PC-3 (cell line): ENCODE data around the gene CIAO2B. TPM values are rescaled to one million over a fixed set of nuclear protein-coding genes. Genes with fewer than 3 reads are reported as not detected.
"Not testable (repeated sequence)": the region's sequence is repeated elsewhere in the genome, so short reads cannot be mapped to it uniquely, and the experiment has no call there.

Experiments used
- ATAC-seq: fragments of 200-7000 bp; cut with Tn5 transposase; 2 replicates; pipeline ENCODE4 v1.9.1; 2020; ENCODE audit warnings: mild to moderate bottlenecking, moderate library complexity
- BruUV-seq: library from RNA; stranded (reverse); fragments of 400-500 nt; replicated peaks from 2 replicates; lab custom pipeline; 2021; lab: Mats Ljungman, UMichigan
- CTCF ChIA-PET: fragments of 300-600 bp; sonication (Branson Sonifier 250); formaldehyde crosslinking; loops from one replicate; lab custom pipeline; 2022; ENCODE audit warnings: antibody characterized with exemption; lab: Charles Lee
- POLR2A ChIA-PET: fragments of 300-600 bp; sonication (Branson Sonifier 250); formaldehyde crosslinking; loops from one replicate; lab custom pipeline; 2022; ENCODE audit warnings: antibody characterized with exemption; ENCODE audit not compliant: unreplicated experiment; lab: Charles Lee
- DNase-seq: peaks from one replicate; pipeline ENCODE4 v3.0.0-alpha.2; 2015
- H2AFZ ChIP-seq: fragments of 300-600 bp; sonication (generic); 2 replicates; pipeline ENCODE4 v1.6.0; 2016; ENCODE audit warnings: antibody characterized with exemption, low read length
- H3F3A ChIP-seq: fragments of 300-600 bp; sonication (generic); one replicate; pipeline ENCODE4 v1.6.0; 2017; ENCODE audit warnings: antibody characterized with exemption, low read length, control low read depth, mild to moderate bottlenecking; ENCODE audit not compliant: unreplicated experiment
- H3K27ac ChIP-seq: fragments of 300-600 bp; sonication (generic); 2 replicates; pipeline ENCODE4 v1.5.1; 2016; ENCODE audit warnings: mild to moderate bottlenecking, low read length
- H3K27me3 ChIP-seq: fragments of 300-600 bp; sonication (generic); 2 replicates; pipeline ENCODE4 v1.6.1; 2016; ENCODE audit warnings: low read length, mixed read lengths
- H3K36me3 ChIP-seq: fragments of 300-600 bp; sonication (generic); 2 replicates; pipeline ENCODE4 v1.6.1; 2016; ENCODE audit warnings: low read depth, mixed run types, low read length, mixed read lengths
- H3K4me1 ChIP-seq: fragments of 300-600 bp; sonication (generic); 2 replicates; pipeline ENCODE4 v1.5.1; 2016; ENCODE audit warnings: low read length; ENCODE audit not compliant: insufficient read depth
- H3K4me2 ChIP-seq: fragments of 300-600 bp; sonication (generic); 2 replicates; pipeline ENCODE4 v1.6.0; 2016; ENCODE audit warnings: low read length
- H3K4me3 ChIP-seq: fragments of 300-600 bp; sonication (generic); 2 replicates; pipeline ENCODE4 v1.5.1; 2016; ENCODE audit warnings: mild to moderate bottlenecking, low read length, mixed read lengths
- H3K79me2 ChIP-seq: fragments of 300-600 bp; sonication (generic); 2 replicates; pipeline ENCODE4 v1.6.1; 2017; ENCODE audit warnings: low read length, mixed read lengths
- H3K9ac ChIP-seq: fragments of 300-600 bp; sonication (generic); 2 replicates; pipeline ENCODE4 v1.6.0; 2016; ENCODE audit warnings: mild to moderate bottlenecking, low read length
- H3K9me2 ChIP-seq: fragments of 300-600 bp; sonication (generic); replicated peaks from 2 replicates; pipeline ENCODE4 v1.6.1; 2016; ENCODE audit warnings: mixed run types, low read length, mixed read lengths
- H3K9me3 ChIP-seq: fragments of 300-600 bp; sonication (generic); 2 replicates; pipeline ENCODE4 v1.6.1; 2016; ENCODE audit warnings: low read length, mixed read lengths
- H4K20me1 ChIP-seq: fragments of 300-600 bp; sonication (generic); 2 replicates; pipeline ENCODE4 v1.6.1; 2016; ENCODE audit warnings: low read length, mixed read lengths
- CTCF ChIP-seq: fragments of 300-600 bp; sonication (generic); conservative IDR thresholded peaks from 2 replicates; pipeline ENCODE4 v1.5.1; 2017; ENCODE audit warnings: antibody characterized with exemption, low read depth, mild to moderate bottlenecking, low read length
- EZH2 ChIP-seq: fragments of 300-600 bp; sonication (generic); IDR thresholded peaks from one replicate; pipeline ENCODE4 v1.6.1; 2017; ENCODE audit warnings: antibody characterized with exemption, mild to moderate bottlenecking, low read length; ENCODE audit not compliant: unreplicated experiment
- EZH2phosphoT487 ChIP-seq: fragments of 300-600 bp; sonication (generic); IDR thresholded peaks from 2 replicates; pipeline ENCODE4 v1.6.1; 2018; ENCODE audit warnings: mild to moderate bottlenecking, antibody characterized with exemption, low read length, borderline replicate concordance
- intact Hi-C: fragments of 100-400 bp; cut with micrococcal nuclease; formaldehyde crosslinking; loops from 2 replicates; pipeline ENCODE4 v1.9.0; 2023
- total RNA-seq: library from RNA; depleted of rRNA; stranded (reverse); fragments of >200 nt; gene quantifications from 2 replicates; pipeline ENCODE4 v1.2.3, GENCODE V29; 2014

The CIAO2B gene
- total RNA-seq, 1 experiment from 2014 or later, result 172 TPM

GRCh38 chr16:66936889-66937554, 2.8 kb upstream of the CIAO2B start:
- BruUV-seq, result no TSS peak
- intact Hi-C loops, result no loop called here
- no peaks in the 10 kb centered on the region for H3K36me3 ChIP-seq
- DNase-seq, result no peak
- H4K20me1 ChIP-seq, result peaks cover 3% of the 10 kb centered on the region; the same call in 1 of the 2 replicates
- no peaks in the 10 kb centered on the region for H3K9me2 ChIP-seq
- no peak for ATAC-seq
- no peak overlapping the region for H3K27ac ChIP-seq
- no peaks in the 10 kb centered on the region for H3K9me3 ChIP-seq
- H3K4me1 ChIP-seq, result peaks cover 10% of the 10 kb centered on the region; the same call in 1 of the 2 replicates
- no peak overlapping the region for H2AFZ ChIP-seq
- H3K4me2 ChIP-seq, result no peak overlapping the region
- H3K79me2 ChIP-seq, result peaks cover 42% of the 10 kb centered on the region
- no peaks in the 10 kb centered on the region for H3K27me3 ChIP-seq
- TF ChIP-seq EZH2phosphoT487 (no peak), EZH2 (no peak), CTCF (no peak)
- H3K4me3 ChIP-seq, result no peak overlapping the region
- ChIA-PET POLR2A (no interaction called here), CTCF (interaction anchor here (0.6 kb wide), 2 partner anchors 274 to 532 kb away, joined by 3 to 5 read pairs; no protein-coding TSS in a partner anchor)
- H3K9ac ChIP-seq, result no peak overlapping the region
- H3F3A ChIP-seq, result no peaks in the 10 kb centered on the region

- Histone ChIP-seq H2AFZ (no peak overlapping the region), H3K79me2 (peaks cover 42% of the 10 kb centered on the region), H3K27me3 (no peaks in the 10 kb centered on the region), H3K4me1 (peaks cover 10% of the 10 kb centered on the region; the same call in 1 of the 2 replicates), H4K20me1 (peaks cover 3% of the 10 kb centered on the region; the same call in 1 of the 2 replicates), H3F3A (no peaks in the 10 kb centered on the region), H3K4me3 (no peak overlapping the region), H3K9ac (no peak overlapping the region), H3K9me2 (no peaks in the 10 kb centered on the region), H3K27ac (no peak overlapping the region), H3K36me3 (no peaks in the 10 kb centered on the region), H3K4me2 (peak overlapping the region; percentile 100; the same call in 1 of the 2 replicates), H3K9me3 (no peaks in the 10 kb centered on the region)
- intact Hi-C loops, result no loop called here
- ChIA-PET POLR2A (no interaction called here), CTCF (no interaction called here)
- DNase-seq (no peak), ATAC-seq (no peak)
- TF ChIP-seq CTCF (no peak), EZH2 (no peak), EZH2phosphoT487 (no peak)
- BruUV-seq, result no TSS peak
Measured at GRCh38 chr16:66936462-66936861, 2.3 kb upstream of the CIAO2B start.

GRCh38 chr16:66935314-66936011, 1.3 kb upstream of the CIAO2B start, which contains the start of gene CES2:
Gene CES2, plus strand, starts transcription at chr16:66935516. Its CDS starts 120 bp downstream, at chr16:66935636.
- intact Hi-C loops, result no loop called here
- Histone ChIP-seq H3K4me2 (peak within 1 kb of the TSS; percentile 100), H2AFZ (peak within 1 kb of the TSS; percentile 85), H3K27ac (peak within 1 kb of the TSS; percentile 74), H3K9me3 (no peaks in the 10 kb centered on the region), H3K9ac (peak within 1 kb of the TSS; percentile 92), H3K79me2 (peaks cover 42% of the 10 kb centered on the region), H3K4me1 (peaks cover 12% of the 10 kb centered on the region; the same call in 1 of the 2 replicates), H3K9me2 (no peaks in the 10 kb centered on the region), H3F3A (no peaks in the 10 kb centered on the region), H4K20me1 (peaks cover 3% of the 10 kb centered on the region; the same call in 1 of the 2 replicates), H3K27me3 (no peaks in the 10 kb centered on the region), H3K4me3 (peak within 1 kb of the TSS; percentile 95), H3K36me3 (no peaks in the 10 kb centered on the region)
- peak; percentile 62 for DNase-seq
- peak; percentile 84 for ATAC-seq
- ChIA-PET CTCF (no interaction called here), POLR2A (no interaction called here)
- BruUV-seq, result no TSS peak
- no peak for TF ChIP-seq EZH2phosphoT487
- no peak for TF ChIP-seq EZH2
- TF ChIP-seq CTCF, result no peak

GRCh38 chr16:66934839-66935313, 674 bp upstream of the CIAO2B start:
- POLR2A ChIA-PET, CTCF ChIA-PET, DNase-seq, H3K9me2 ChIP-seq, BruUV-seq, H3K27me3 ChIP-seq, H3F3A ChIP-seq, H4K20me1 ChIP-seq, H3K9me3 ChIP-seq, intact Hi-C loops, H3K36me3 ChIP-seq: not testable (repeated sequence)
- H2AFZ ChIP-seq, result peak overlapping the region; percentile 85
- 0 out of 2 replicates have a peak, but pooled peaks have one; percentile 2 for ATAC-seq
- peak overlapping the region; percentile 92 for H3K9ac ChIP-seq
- peaks cover 42% of the 10 kb centered on the region for H3K79me2 ChIP-seq
- H3K4me1 ChIP-seq, result peaks cover 14% of the 10 kb centered on the region; the same call in 1 of the 2 replicates
- H3K4me2 ChIP-seq, result peak overlapping the region; percentile 100
- peak overlapping the region; percentile 95 for H3K4me3 ChIP-seq
- peak overlapping the region; percentile 74 for H3K27ac ChIP-seq
